ENCODE measurements around the gene PDZD2.

GRCh38 chr5:31894141-31894540 is 255.2 kb downstream of the PDZD2 start:
- TF ChIP-seq CTCF (IDR thresholded peaks at IDR 0.05; ENCODE audit: low read depth, low read length, poor library complexity, severe bottlenecking) (no peak), EZH2phosphoT487 (IDR thresholded peaks at IDR 0.05; ENCODE audit: borderline replicate concordance, low read length) (no peak)

Data from DOHH2 (cell line).